Raji (cell line): ENCODE results near the gene INHBA.

Experiments
- POLR2A ChIP-seq: IDR thresholded peaks from 2 replicates; pipeline ENCODE4 v1.6.1; 2011; ENCODE audit warnings: low read depth, low read length, control low read depth; ENCODE audit not compliant: insufficient read depth

Gene INHBA

GRCh38 chr7:41702635-41703371 is at the start of gene INHBA:
TSS of gene INHBA (minus strand) at chr7:41703090. CDS start at chr7:41700374, 2,716 bp downstream.
- TF ChIP-seq POLR2A, result no peak

- TF ChIP-seq POLR2A, result no peak
Measured at GRCh38 chr7:41752615-41753014, 49.7 kb upstream of the INHBA start.

DNA sequence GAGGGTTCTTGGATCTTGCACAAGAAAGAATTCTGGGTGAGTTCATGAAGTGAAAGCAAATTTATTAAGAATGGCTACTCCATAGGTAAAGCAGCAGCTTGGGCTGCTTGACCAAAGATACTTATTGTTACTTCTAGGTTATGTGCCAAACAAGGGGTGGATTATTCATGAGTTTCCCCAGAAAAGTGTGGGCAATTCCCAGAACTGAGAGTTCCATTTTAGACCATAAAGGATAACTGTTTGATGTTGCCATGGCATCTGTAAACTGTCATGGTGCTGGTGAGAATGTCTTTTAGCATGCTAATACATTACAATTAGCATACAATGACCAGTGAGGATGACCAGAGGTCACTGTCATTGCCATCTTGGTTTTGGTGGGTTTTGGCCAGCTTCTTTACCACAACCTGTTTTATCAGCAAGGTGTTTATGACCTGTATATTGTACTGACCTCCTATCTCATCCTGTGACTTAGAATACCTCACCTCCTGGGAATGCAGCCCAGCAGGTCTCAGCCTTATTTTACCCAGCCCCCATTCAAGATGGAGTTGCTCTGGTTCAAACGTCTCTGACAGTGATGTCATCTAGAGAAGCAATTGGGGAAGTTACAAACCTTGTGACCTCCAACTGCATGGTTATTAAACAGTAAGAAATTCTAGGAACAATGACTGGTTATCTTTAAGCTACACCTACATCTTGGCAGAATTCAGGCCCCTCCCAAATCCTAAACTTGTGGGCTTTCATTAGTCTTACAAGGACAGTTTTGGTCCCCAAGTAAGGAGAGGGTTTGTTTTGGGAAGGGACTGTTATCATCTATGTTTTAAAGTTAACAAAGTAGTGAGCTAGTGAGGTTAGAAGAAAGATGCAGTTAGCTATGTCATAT is 48.0 kb upstream of the INHBA start:
- no peak for TF ChIP-seq POLR2A

GRCh38 chr7:41747961-41748360 is 45.1 kb upstream of the INHBA start:
- no peak for TF ChIP-seq POLR2A

DNA sequence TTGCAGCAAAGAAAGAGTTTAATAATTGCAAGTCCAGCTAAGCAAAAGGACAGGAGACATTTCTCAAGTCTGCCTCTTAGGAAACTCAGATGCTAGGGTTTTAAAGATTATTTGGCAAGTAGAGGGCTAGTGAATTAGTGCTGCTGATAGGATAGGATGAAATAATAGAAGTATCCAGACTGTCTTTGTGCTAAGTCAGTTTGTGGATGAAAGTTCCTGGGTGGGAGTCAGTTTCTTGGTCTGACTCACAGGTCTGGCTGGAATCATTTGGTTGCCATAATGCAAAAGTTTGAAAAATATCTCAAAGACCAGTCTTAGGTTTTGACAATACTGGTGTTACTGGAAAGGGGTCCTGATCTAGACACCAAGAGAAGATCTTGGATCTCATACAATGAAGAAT is 42.6 kb upstream of the INHBA start:
- no peak for TF ChIP-seq POLR2A

GRCh38 chr7:41744161-41744560 is 41.3 kb upstream of the INHBA start:
- no peak for TF ChIP-seq POLR2A

GRCh38 chr7:41742401-41743020 is 39.6 kb upstream of the INHBA start:
- no peak for TF ChIP-seq POLR2A

- TF ChIP-seq POLR2A, result no peak
Measured at GRCh38 chr7:41738806-41739205, 35.9 kb upstream of the INHBA start.

- TF ChIP-seq POLR2A, result no peak
Measured at GRCh38 chr7:41738336-41738735, 35.4 kb upstream of the INHBA start.

DNA sequence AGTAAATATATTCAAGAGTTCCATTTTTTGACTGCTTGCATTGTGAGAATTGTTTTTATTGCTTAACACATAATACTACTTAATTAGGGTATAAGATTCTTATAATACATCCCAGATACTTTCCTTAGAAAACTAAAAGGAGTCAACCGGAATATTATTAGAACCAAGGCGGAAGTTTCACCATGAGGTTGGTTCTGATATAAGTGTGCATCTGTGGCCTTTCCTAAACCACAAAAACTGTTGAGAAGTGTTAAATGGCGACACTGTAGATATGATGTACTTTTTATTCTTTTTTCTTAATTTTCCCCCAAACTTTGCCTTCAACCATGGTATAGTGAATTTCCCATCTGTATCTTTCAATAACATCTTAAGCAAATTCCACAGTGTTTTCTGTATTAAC is 32.3 kb upstream of the INHBA start:
- no peak for TF ChIP-seq POLR2A

- no peak for TF ChIP-seq POLR2A
Measured at GRCh38 chr7:41732843-41733306, 30.0 kb upstream of the INHBA start.

DNA sequence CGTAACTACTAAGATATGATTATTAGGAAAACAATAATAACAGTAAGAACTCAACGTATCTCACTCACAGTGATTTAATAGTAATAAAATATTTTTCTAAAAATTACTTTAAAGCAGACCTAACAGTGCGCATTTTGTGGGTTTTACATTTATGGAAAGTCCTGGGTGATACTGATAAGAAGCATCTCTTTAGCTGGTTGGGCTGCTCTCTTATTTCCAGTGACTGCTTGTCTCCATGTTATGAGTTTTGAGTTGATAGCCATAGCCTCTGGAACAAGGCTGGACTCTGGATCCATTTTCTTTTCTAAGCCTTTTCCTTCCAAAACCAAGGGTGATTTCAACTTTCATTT is 29.5 kb upstream of the INHBA start:
- no peak for TF ChIP-seq POLR2A

GRCh38 chr7:41731493-41732435 is 28.9 kb upstream of the INHBA start:
- no peak for TF ChIP-seq POLR2A

DNA sequence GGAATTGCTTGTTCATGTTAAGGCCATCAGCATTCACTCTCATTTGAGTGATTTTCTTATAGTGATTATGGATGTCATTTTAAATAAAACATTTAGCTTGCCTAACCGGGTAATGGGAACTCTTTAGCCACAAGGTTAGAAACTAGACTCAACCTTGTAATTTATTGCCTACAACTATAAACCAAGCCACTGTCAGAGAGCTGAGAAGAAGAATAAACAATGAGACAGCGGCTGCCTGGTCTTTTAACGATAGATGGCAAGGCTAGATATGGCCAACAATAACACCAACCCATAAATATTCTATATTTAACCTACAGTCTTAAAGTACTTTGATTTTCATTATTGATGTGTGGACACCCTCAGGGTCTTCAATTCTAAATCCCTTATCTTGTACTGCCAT is 27.8 kb upstream of the INHBA start:
- TF ChIP-seq POLR2A, result no peak

GRCh38 chr7:41730161-41730560 is 27.3 kb upstream of the INHBA start:
- no peak for TF ChIP-seq POLR2A
